ENCODE data around the gene AATF.

The AATF gene

GRCh38 chr17:36992701-36993100 lies 43.9 kb downstream of the AATF start:
- no peak for DNase-seq

DNA sequence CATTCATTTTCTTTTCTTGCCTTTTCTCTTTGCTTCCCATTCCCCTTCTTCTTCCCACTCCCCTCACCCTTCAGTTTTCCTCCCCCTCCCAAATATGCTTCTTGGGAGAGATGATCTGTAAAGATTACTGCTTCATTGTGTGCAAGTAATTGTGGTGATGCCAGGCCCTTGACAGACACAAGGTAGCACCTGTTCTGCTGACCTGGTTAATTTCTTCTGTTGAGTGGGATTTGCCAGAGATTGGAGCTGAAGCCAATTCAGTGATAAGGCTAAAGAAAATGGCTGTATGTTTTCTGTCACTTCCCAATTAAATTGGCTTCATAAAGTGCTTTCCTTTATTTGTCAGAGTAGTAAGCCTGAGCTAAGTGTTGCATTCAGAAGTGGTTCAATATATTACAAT lies 44.5 kb downstream of the AATF start:
- DNase-seq: no peak

DNA sequence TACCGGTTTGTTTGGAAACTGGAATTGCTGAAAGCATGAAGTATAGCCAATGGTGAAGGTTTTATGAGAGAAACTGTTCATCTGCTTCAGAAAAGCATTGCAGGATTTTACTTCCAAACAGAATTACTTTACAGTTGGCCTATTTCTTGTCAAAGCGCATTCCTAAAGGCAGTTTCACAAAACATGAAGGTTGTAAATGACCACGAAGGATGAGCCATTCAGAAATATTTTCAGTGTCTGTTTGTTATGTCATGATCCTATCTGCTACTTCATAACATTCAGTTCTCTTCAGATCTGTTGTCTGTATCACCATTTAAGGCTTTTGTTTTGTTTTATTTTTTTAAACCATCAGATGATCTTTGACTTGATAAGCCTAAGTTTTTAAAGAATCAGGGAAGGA lies 45.7 kb downstream of the AATF start:
- DNase-seq: no peak

GRCh38 chr17:36999471-36999870 lies 50.7 kb downstream of the AATF start:
- DNase-seq: no peak

DNA sequence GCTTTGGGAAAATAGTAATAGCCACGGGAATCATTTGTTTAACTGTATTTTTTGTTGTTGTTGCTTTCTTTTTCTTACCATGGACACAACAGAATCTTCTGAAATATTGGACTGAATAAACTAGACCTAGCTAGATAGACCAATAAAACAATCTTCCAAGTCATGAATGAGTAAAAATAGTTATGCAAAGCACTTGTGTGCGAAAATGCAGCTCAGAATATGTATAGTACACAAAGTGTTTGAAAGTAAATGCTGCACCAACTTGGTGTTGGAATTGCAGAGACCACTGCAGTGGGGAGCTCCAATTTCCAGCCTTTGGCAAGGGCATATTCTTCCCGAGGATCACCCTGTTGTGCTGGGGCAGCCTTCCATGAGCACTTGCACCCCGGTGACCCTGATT lies 68.0 kb downstream of the AATF start:
- no peak for DNase-seq

DNA sequence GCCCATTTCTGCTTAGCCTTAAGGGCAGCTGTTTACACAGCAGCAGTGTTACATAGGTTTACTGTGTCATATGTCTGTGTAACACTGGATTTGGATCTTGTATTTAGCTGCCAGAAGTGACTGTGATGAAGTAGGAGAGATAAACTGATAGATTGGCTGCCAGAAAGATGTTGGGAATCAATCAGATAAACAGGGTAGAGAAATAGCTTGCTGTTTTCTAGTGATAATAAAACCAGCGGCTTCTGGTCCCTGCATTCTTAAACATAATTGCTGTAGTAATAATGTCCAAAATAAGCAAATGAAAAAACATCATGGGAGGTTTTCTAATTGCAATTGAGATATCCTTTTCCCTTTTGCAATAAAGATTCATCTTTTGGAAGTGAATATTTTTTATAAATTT lies 68.7 kb downstream of the AATF start:
- DNase-seq: no peak

DNA sequence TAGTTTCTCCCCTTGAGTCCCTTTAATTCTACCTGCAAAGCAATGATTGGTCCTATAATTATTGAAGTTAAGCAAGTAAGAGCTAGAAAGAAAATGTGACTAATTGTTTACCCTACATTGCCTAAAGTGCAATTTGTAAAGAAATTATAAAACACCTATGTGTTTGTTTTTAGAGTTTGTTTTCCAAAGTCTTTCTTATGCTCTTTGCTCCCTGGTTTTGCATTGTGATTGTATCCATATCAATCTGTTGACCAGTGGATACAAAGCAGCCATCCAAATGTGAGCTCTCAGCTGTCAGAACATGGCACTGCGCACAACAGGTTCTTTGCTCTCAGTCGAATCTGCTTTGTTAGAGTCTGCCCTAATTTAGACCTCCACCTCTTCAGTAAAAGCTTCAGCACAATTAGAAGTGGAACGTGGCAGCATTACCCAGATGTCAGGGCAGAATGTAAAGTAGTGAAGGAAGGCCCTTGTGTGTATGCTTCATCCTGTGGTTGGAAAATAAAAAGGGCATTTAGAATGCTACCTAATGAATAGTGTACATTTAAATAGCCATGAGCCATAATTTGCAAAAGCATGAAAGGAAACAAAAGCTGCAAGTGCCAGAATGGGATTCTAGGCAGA lies 70.5 kb downstream of the AATF start:
- DNase-seq: no peak

DNA sequence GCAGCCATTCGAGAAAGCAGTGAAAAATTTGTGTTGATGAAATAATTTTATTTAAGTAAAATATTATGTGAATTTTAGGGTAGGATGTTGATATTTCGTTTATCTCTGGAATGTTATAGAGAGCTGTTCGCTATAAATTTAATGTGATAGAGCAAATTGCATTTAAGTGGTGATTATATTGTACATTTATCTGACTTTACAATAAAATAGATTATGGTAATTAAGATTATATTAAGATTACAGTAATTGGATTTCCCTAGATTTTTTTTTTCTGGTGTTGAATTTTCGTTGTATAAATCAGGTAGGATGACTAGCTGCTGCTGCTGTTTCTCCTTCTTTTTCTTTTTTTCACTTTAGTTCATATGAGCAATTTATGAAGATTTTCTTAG lies 71.0 kb downstream of the AATF start:
- no peak for DNase-seq

GRCh38 chr17:37024181-37024637 lies 75.5 kb downstream of the AATF start:
- no peak for DNase-seq

DNA sequence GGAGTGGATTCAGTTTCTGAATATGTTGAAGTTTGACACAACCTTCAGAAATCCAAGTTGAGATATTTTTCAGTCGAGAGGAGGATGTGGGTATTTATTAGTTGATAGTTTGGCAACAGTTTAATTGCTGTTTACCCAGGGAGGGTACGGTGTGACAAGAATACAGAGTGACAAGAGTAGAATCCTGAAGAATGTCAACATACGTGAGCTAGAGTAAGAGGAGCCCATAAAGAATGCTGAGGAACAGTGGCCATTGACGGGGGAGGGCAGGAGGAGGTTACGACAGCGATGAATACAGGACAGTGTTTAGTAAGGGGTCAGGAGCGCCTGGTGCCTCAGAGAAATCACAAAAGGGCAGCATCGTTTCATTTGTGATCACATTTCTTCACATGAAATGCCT lies 76.5 kb downstream of the AATF start:
- DNase-seq: no peak

GRCh38 chr17:37025847-37026530 lies 77.2 kb downstream of the AATF start:
- peak; percentile 18 for DNase-seq

DNA sequence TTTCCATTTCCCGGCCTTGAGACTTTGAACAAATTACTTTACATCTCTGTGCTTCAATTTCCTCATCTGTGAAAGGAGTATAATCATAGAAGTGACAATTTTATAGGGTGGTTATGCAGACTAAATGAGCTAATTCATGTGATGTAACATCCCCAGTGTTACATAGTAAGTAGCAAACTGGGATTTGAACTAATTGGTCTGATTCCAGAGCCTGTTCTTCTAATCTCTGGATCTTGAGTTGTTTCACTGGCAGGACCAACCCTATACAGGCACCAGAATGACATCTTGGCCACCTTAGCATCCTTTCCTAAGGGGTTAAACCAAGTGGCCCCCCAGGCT lies 77.7 kb downstream of the AATF start:
- DNase-seq: no peak

DNA sequence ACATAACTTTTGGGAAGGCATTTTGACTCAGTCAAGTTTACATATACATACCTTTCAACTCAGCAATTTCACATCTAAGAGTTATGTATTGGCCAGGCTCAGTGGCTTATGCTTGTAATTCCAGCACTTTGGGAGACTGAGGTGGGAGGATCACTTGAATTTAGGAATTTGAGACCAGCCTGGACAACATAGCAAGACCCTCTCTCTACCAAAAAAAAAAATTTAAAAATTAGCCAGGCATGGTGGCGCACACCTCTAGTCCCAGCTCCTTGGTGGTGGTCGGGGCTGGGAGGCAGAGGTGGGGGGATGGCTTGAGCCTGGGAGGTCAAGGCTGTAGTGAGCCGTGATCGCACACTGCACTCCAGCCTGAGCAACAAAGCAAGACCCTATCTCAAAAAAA lies 79.3 kb downstream of the AATF start:
- DNase-seq: no peak

- DNase-seq: no peak
Observed at GRCh38 chr17:37031493-37032083, 82.8 kb downstream of the AATF start.

DNA sequence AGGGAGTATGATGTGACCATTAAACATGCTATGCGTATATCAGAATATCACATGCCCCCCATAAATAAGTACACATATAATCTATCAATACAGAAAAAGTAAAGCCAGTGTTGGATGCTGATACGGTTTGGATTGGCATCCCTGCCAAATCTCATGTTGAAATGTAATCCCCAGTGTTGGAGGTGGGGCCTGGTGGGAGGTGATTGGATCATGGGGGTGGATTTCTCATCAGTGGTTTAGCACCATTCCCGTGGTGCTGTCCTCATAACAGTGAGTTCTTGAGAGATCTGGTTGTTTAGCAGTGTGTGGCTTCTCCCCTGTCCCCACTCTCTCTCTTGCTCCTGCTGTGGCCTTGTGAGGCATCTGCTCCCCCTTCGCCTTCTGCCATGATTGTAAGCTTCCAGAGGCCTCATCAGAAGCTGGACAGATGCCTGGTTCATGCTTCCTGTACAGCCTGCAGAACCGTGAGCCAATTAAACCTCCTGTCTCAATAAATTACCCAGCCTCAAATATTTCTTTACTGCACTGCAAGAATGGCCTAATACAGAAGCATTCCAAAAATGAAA lies 88.9 kb downstream of the AATF start:
- no peak for DNase-seq

- no peak for DNase-seq
Observed at GRCh38 chr17:37039269-37039668, 90.5 kb downstream of the AATF start.

- DNase-seq: no peak
Observed at GRCh38 chr17:37041932-37042331, 93.2 kb downstream of the AATF start.

GRCh38 chr17:37043201-37043600 lies 94.4 kb downstream of the AATF start:
- DNase-seq: no peak

DNA sequence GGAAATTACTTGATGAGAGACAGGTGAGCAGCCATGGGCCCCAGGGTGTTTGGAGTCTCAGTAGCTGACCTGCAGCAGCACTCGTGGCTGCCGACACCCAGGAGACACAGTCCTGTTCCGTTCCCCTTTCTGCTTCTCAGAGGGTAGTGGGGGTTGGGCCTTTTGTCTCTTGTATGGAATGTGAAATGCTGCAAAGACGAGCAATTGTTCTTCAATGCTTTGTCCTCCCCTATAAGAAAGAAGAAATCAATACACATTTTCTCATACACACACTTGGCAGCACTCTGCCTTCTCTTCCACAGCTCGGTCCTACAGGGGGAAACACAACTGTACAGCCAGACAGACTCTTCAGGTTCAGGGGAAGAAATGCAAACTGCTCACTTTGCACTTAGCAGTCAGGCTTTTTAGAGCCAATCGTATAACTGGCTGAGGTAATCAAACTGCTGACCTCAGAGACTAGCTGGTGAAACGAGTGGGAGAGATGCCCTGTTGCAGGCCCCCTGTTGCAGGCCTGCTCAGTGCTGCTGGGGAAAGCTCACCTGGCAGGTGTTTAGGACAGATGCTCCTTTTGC lies 96.7 kb downstream of the AATF start:
- DNase-seq: no peak

- DNase-seq: peak; percentile 86
Observed at GRCh38 chr17:37047631-37048104, 98.9 kb downstream of the AATF start.

DNA sequence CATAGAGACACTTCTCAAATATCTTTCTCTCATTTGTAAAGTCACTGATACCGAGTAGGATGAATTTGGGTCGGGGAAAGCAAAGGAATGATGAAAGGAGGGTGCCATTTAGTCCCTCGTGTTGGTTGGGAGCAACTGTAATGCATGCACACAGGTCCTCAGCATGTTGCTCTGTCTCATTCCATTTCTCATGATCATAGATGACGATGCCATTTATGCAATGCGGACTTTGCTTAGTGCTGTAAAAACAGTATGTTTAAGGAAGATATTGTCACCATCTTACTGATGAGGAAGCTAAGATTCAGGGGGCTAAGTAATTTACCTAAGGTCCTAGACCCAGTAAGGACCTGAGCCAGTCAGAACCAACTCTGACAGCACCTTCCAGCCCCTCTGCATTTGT lies 100.1 kb downstream of the AATF start:
- no peak for DNase-seq

DNA sequence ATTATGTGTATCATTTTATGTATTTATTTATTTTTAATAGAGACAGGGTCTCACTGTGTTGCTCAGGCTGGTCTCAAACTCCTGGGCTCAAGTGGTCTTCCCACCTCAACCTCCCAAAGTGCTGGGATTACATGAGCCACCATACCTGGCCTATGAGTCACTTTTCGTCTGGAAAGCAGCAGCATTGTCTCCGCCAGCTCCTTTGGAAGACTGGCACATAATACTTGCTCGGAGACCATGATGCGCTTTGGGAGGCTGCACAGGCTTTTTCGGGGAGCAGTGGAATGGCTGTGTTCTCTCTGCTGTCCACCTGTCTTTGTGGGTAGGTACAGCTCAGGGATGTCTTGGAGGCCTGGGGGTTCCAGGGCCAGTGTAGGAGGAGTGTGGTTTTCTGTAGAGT lies 102.2 kb downstream of the AATF start:
- no peak for DNase-seq

- DNase-seq: no peak
Observed at GRCh38 chr17:37051381-37051780, 102.6 kb downstream of the AATF start.

- no peak for DNase-seq
Observed at GRCh38 chr17:37051833-37052232, 103.1 kb downstream of the AATF start.

All from stimulated activated CD4-positive, alpha-beta T cell treated with anti-CD3 and anti-CD28 coated beads, Interleukin-15, amount 100 ng/mL, for 24 hours (primary cell).